Bronchial epithelial cell (primary cell): ENCODE data around the gene CYTH4. TPM values are rescaled to one million over a fixed set of nuclear protein-coding genes. Genes with fewer than 3 reads are reported as not detected.
A peak's percentile ranks its signal among the peaks of the same experiment; 100 is the strongest.

Experiments
- DNase-seq: peaks from one replicate; pipeline ENCODE4 v3.0.0-alpha.2; 2010; ENCODE audit warnings: low read depth
- FAIRE-seq: peaks from 2 replicates; lab custom pipeline; 2011; peaks lifted over from hg19 to GRCh38; lab: Jason Lieb, UNC
- H3K27me3 ChIP-seq: 2 replicates; pipeline ENCODE4 v1.5.1; 2011; ENCODE audit warnings: low read length; ENCODE audit not compliant: control insufficient read depth, insufficient read depth
- H3K36me3 ChIP-seq: 2 replicates; pipeline ENCODE4 v1.5.1; 2011; ENCODE audit warnings: low read length; ENCODE audit not compliant: control insufficient read depth, insufficient read depth
- H3K4me3 ChIP-seq: 2 replicates; pipeline ENCODE4 v1.5.1; 2011; ENCODE audit warnings: mild to moderate bottlenecking, low read depth, low read length, control low read depth
- total RNA-seq: library from RNA; depleted of rRNA; stranded (reverse); fragments of >200 nt; gene quantifications from 2 replicates; pipeline ENCODE4 v1.2.1, GENCODE V29; 2014
- TF ChIP-seq, protein P1 (sequence below): IDR thresholded peaks from 2 replicates; pipeline ENCODE4 v1.5.1; 2011; ENCODE audit warnings: mild to moderate bottlenecking, moderate library complexity, low read length, control low read depth, inconsistent platforms; ENCODE audit not compliant: insufficient read depth, severe bottlenecking

CYTH4 gene
- total RNA-seq, 1 donor from 2014 or later, result not detected

DNA sequence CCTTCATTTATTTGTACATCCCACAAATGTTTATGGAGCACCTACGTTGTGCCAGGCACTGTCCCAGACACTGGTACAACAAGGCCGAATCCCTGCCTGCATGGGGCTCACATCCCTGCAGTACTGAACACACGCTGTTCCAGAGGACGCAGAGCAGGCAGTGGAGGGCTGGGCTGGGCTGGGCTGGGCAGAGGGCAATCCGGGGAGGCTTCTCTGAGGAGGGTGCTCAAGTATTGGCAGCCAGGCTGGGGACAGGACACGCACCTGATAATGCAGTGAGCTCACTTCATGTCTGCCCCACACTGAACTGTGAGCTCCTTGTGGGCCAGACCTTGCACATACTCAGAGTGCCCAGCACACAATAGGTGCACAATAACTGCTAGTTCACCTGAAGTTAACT is 34.1 kb downstream of the CYTH4 start:
- DNase-seq, result no peak
- TF ChIP-seq, protein P1, sequence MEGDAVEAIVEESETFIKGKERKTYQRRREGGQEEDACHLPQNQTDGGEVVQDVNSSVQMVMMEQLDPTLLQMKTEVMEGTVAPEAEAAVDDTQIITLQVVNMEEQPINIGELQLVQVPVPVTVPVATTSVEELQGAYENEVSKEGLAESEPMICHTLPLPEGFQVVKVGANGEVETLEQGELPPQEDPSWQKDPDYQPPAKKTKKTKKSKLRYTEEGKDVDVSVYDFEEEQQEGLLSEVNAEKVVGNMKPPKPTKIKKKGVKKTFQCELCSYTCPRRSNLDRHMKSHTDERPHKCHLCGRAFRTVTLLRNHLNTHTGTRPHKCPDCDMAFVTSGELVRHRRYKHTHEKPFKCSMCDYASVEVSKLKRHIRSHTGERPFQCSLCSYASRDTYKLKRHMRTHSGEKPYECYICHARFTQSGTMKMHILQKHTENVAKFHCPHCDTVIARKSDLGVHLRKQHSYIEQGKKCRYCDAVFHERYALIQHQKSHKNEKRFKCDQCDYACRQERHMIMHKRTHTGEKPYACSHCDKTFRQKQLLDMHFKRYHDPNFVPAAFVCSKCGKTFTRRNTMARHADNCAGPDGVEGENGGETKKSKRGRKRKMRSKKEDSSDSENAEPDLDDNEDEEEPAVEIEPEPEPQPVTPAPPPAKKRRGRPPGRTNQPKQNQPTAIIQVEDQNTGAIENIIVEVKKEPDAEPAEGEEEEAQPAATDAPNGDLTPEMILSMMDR, result no peak
- H3K4me3 ChIP-seq, result no peak overlapping the region
- no peaks in the 10 kb centered on the region for H3K27me3 ChIP-seq
- no peaks in the 10 kb centered on the region for H3K36me3 ChIP-seq
- peak; percentile 89 for FAIRE-seq

DNA sequence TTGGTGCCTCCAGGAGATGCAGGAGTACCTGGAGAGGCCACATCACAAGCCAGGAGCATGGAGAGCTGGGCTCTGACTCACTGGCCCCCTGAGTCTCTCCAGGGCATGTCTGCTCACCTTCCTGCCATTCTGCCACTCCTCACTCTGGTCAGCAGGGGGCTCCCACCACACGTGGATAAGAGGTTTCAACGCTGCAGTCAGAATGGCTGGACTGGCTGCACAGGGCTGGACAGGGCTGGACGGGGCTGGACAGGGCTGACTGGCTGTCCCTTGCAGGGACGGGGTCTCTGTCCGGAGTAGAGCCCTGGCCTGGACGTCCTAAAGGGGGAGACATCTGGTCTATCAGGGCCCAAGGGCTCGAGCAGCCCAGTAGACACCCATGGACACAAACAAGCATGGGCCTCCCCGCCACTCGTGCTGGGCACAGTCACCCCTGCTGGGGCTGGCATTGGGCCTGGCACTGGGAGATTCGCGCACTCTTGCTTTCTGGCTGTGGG is 34.6 kb downstream of the CYTH4 start:
- DNase-seq (peak; percentile 83), FAIRE-seq (peak; percentile 90)
- Histone ChIP-seq H3K4me3 (no peak overlapping the region), H3K27me3 (no peaks in the 10 kb centered on the region), H3K36me3 (no peaks in the 10 kb centered on the region)
- TF ChIP-seq, protein P1, result peak; percentile 93

DNA sequence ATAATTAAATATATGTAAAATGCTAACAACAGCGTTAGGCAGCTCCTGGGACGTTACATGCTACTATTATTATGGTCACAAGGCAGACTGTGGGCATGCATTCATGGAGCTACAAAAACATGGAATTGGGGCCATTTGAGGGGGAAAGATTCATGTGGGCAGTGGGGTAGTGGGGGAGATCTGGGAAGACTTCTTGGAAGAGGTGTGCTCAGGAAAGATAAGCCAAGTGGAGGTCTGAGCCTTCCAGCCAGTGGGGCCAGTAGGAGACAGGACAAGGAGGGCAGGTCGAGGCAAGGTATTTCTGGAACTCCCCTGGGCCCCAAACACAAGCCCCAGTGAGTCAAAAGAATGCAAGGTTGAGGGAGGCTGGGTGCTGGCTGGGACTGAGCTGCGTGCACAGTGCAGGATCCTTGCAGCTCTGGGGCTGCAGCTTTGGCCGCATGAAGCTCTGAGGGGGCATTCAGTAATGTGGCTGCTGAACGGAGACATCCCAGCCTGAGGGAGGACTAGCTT is 35.4 kb downstream of the CYTH4 start:
- Histone ChIP-seq H3K27me3 (no peaks in the 10 kb centered on the region), H3K4me3 (no peak overlapping the region), H3K36me3 (no peaks in the 10 kb centered on the region)
- DNase-seq, result peak; percentile 62
- TF ChIP-seq, protein P1, result no peak
- no peak for FAIRE-seq

GRCh38 chr22:37318364-37319109 is 36.2 kb downstream of the CYTH4 start:
- TF ChIP-seq, protein P1, result no peak
- H3K4me3 ChIP-seq, result no peak overlapping the region
- DNase-seq (no peak), FAIRE-seq (no peak)
- H3K36me3 ChIP-seq, result no peaks in the 10 kb centered on the region
- no peaks in the 10 kb centered on the region for H3K27me3 ChIP-seq

DNA sequence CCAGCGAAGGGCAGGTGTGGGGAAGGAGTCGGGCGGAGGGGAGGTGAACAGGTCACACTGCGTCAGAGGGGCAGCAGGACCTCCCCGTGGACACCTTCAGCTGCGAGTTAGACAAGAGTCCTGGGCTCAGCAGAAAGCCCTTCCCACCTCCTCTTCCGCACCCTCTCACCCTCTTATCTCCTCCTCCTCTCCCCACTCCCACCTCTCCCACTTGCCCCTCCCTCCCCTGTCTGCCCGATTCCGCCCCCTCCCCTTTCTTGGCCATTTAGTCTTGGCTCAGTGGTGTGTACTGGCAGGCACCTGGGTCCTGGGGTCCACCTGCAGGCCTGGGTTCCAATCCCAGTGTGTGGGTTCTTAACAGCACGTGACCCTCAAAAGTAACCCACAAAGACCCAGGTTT is 37.2 kb downstream of the CYTH4 start:
- H3K36me3 ChIP-seq, result no peaks in the 10 kb centered on the region
- no peak for DNase-seq
- FAIRE-seq, result no peak
- TF ChIP-seq, protein P1, result no peak
- no peaks in the 10 kb centered on the region for H3K27me3 ChIP-seq
- H3K4me3 ChIP-seq, result no peak overlapping the region
